ENCODE measurements around the gene FKBP5.

- TF ChIP-seq CTCF (IDR thresholded peaks at IDR 0.05) = no peak
- no peak for TF ChIP-seq MAX (IDR thresholded peaks at IDR 0.05)
- TF ChIP-seq RAD21 (conservative IDR thresholded peaks at IDR 0.05 in 1 of 2, IDR thresholded peaks at IDR 0.05 in 1 of 2) = no peak
- TF ChIP-seq ESRRA (IDR thresholded peaks at IDR 0.05; ENCODE audit: borderline replicate concordance, low read length) = no peak
- TF ChIP-seq NR3C1 (IDR thresholded peaks at IDR 0.05) = no peak
- TF ChIP-seq REST (IDR thresholded peaks at IDR 0.05) = no peak
- no peak for TF ChIP-seq EP300 (IDR thresholded peaks at IDR 0.05)
- no peak for TF ChIP-seq CEBPB (IDR thresholded peaks at IDR 0.05)
- no peak for TF ChIP-seq ELK1 (IDR thresholded peaks at IDR 0.05; ENCODE audit: low read depth, low read length)
Observed at GRCh38 chr6:35637911-35638310, 50.8 kb downstream of the FKBP5 start.
